Activated CD8-positive, alpha-beta T cell treated with anti-CD3 and anti-CD28 coated beads, Interleukin-2, amount 10 ng/mL, durations not matched to agents 7 days and 5 days (primary cell): ENCODE measurements around the gene MATR3. TPM values are rescaled to one million over a fixed set of nuclear protein-coding genes. Genes with fewer than 3 reads are reported as not detected.
A peak's percentile ranks its signal among the peaks of the same experiment; 100 is the strongest.
"Not testable (repeated sequence)": the region's sequence is repeated elsewhere in the genome, so short reads cannot be mapped to it uniquely, and the experiment has no call there.

Source experiments
- ATAC-seq: fragments of 150-1000 bp; cut with Tn5 transposase; one replicate; pipeline ENCODE4 v1.10.0; 2021; ENCODE audit warnings: moderate library complexity
- CTCF ChIA-PET: fragments of 350-600 bp; sonication (Branson Sonifier 250); formaldehyde crosslinking; loops from one replicate; lab custom pipeline; 2021; ENCODE audit warnings: antibody characterized with exemption; lab: Charles Lee
- POLR2A ChIA-PET: fragments of 350-600 bp; sonication (Branson Sonifier 250); formaldehyde crosslinking; loops from one replicate; lab custom pipeline; 2021; ENCODE audit warnings: antibody characterized with exemption; lab: Charles Lee
- DNase-seq: peaks from one replicate; pipeline ENCODE4 v3.0.0-alpha.2; 2020
- H3K27ac Mint-ChIP-seq: one replicate; pipeline ENCODE4 v1.8.0; 2021; ENCODE audit warnings: mild to moderate bottlenecking, mixed read lengths
- H3K27me3 Mint-ChIP-seq: one replicate; pipeline ENCODE4 v1.8.0; 2021; ENCODE audit warnings: low read depth, mixed read lengths
- H3K36me3 Mint-ChIP-seq: one replicate; pipeline ENCODE4 v1.8.0; 2021; ENCODE audit warnings: low read depth, mixed read lengths
- H3K4me1 Mint-ChIP-seq: one replicate; pipeline ENCODE4 v1.8.0; 2021; ENCODE audit warnings: low read depth, mixed read lengths
- H3K4me3 Mint-ChIP-seq: one replicate; pipeline ENCODE4 v1.8.0; 2021; ENCODE audit warnings: mild to moderate bottlenecking, mixed read lengths
- H3K9me3 Mint-ChIP-seq: one replicate; pipeline ENCODE4 v1.8.0; 2022; ENCODE audit warnings: mixed read lengths; ENCODE audit not compliant: insufficient read depth
- total RNA-seq, 2 experiments: library from RNA; stranded (reverse); gene quantifications; one replicate each; pipeline ENCODE4 v1.2.3, GENCODE V29; 2021

The MATR3 gene
- total RNA-seq, 2 experiments from 2014 or later: 174 to 176 TPM

- ChIA-PET POLR2A (interaction anchor here (1.6 kb wide), 1 partner anchor 10 kb away, joined by 3 read pairs; no protein-coding TSS in a partner anchor), CTCF (interaction anchor here (0.7 to 1.7 kb wide), 9 partner anchors 12 to 684 kb away, joined by 3 to 11 read pairs (median 5); no protein-coding TSS in a partner anchor)
- Mint-ChIP-seq H3K4me1 (peaks cover 20% of the 10 kb centered on the region), H3K9me3 (no peaks in the 10 kb centered on the region), H3K4me3 (no peak overlapping the region), H3K36me3 (no peaks in the 10 kb centered on the region), H3K27me3 (peaks cover 16% of the 10 kb centered on the region), H3K27ac (no peak overlapping the region)
- ATAC-seq: peak; percentile 99
- peak; percentile 83 for DNase-seq
Observed at GRCh38 chr5:139262742-139263445, 30.6 kb upstream of the MATR3 start.

- Mint-ChIP-seq H3K4me1 (peaks cover 22% of the 10 kb centered on the region), H3K27me3 (peaks cover 11% of the 10 kb centered on the region), H3K36me3 (no peaks in the 10 kb centered on the region), H3K9me3 (no peaks in the 10 kb centered on the region), H3K27ac (no peak overlapping the region), H3K4me3 (no peak overlapping the region)
- POLR2A ChIA-PET: interaction anchor here (1.6 kb wide), 1 partner anchor 9 kb away, joined by 3 read pairs; no protein-coding TSS in a partner anchor
- DNase-seq (no peak), ATAC-seq (no peak)
- CTCF ChIA-PET: no interaction called here
Observed at GRCh38 chr5:139263536-139263935, 30.0 kb upstream of the MATR3 start.

DNA sequence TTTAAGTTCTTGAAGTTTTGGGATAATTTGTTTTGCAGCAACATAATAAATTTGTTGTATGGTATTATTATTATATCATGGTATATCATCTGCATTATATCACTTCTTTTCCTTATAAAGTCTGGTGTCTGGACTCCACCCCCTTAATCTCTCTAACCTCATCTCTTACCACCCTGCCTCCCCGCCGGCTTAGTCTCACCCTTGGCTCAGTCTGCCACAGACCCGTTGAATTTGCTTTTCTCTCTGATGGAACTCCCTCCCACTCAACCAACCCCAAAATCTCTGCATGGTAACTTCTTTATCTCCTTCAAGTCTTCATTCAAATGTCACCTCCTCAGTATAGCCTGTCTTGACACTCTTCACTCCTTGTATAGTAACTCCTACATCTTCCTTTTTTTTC, 29.6 kb upstream of the MATR3 start:
- POLR2A ChIA-PET: interaction anchor here (1.6 kb wide), 1 partner anchor 9 kb away, joined by 3 read pairs; no protein-coding TSS in a partner anchor
- no peak overlapping the region for H3K4me3 Mint-ChIP-seq
- no peaks in the 10 kb centered on the region for H3K36me3 Mint-ChIP-seq

GRCh38 chr5:139265001-139265400, 28.5 kb upstream of the MATR3 start:
- no peak for DNase-seq
- peaks cover 23% of the 10 kb centered on the region for H3K4me1 Mint-ChIP-seq
- ChIA-PET POLR2A (no interaction called here), CTCF (no interaction called here)
- no peaks in the 10 kb centered on the region for H3K36me3 Mint-ChIP-seq
- no peak overlapping the region for H3K4me3 Mint-ChIP-seq
- H3K27ac Mint-ChIP-seq: no peak overlapping the region
- no peaks in the 10 kb centered on the region for H3K9me3 Mint-ChIP-seq
- ATAC-seq: no peak
- H3K27me3 Mint-ChIP-seq: peaks cover 3% of the 10 kb centered on the region

More for the DNA sequence above, 29.6 kb upstream of the MATR3 start:
- Mint-ChIP-seq H3K27me3 (peaks cover 10% of the 10 kb centered on the region), H3K9me3 (no peaks in the 10 kb centered on the region), H3K27ac (no peak overlapping the region), H3K4me1 (peaks cover 23% of the 10 kb centered on the region)
- ATAC-seq (no peak), DNase-seq (no peak)
- CTCF ChIA-PET: no interaction called here

DNA sequence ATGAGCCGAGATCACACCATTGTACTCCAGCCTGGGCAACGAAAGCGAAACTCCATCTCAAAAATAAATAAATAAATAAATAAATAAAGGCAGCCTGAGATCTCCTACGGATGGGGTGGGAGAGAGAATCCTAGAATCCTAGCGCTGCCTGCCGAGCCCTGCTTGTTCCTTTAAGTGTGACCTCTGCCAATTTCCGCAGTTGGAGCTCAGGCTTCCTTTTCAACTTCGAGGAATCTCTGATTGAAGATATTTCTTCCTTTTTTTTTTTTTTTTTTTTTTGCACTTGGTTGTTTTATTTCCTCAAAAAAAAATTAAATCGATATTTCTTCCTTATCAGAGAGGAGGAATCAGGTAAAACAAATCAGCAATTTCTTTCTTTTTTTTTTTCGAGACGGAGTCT, 27.3 kb upstream of the MATR3 start:
- H3K27ac Mint-ChIP-seq: no peak overlapping the region
- H3K27me3 Mint-ChIP-seq: no peaks in the 10 kb centered on the region
- ChIA-PET POLR2A (no interaction called here), CTCF (no interaction called here)
- no peaks in the 10 kb centered on the region for H3K9me3 Mint-ChIP-seq
- no peak for ATAC-seq
- peaks cover 23% of the 10 kb centered on the region for H3K4me1 Mint-ChIP-seq
- H3K36me3 Mint-ChIP-seq: no peaks in the 10 kb centered on the region
- no peak for DNase-seq
- no peak overlapping the region for H3K4me3 Mint-ChIP-seq

DNA sequence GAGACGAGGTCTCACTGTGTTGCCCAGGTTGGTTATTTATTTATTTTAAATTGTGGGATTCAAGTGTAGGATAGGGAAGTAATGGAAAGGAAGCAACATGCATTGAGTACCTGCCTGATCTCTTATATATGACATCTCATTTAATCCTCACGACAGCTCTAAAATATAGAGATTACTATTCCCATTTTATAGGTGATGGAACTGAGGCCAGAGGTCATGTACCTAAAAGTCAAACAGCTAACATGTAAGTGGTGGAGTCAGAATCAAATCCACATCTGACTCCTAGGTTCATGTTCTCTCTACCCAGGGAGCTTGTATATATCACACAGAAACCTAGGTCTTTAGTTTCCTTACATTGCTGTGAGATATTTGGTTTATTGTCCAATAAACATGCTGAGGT, 26.1 kb upstream of the MATR3 start:
- Mint-ChIP-seq H3K27ac (no peak overlapping the region), H3K4me1 (peaks cover 22% of the 10 kb centered on the region)
- POLR2A ChIA-PET: no interaction called here

GRCh38 chr5:139268364-139269202, 25.0 kb upstream of the MATR3 start:
- DNase-seq: no peak
- Mint-ChIP-seq H3K36me3 (no peaks in the 10 kb centered on the region), H3K9me3 (no peaks in the 10 kb centered on the region), H3K4me1 (peaks cover 23% of the 10 kb centered on the region), H3K4me3 (no peak overlapping the region), H3K27ac (no peak overlapping the region), H3K27me3 (peaks cover 4% of the 10 kb centered on the region)
- ATAC-seq: no peak
- ChIA-PET POLR2A (interaction anchor here (1.2 kb wide), 1 partner anchor 25 kb away, joined by 4 read pairs; the partner anchor contains the start of gene MATR3), CTCF (interaction anchor here (0.6 to 2.1 kb wide), 3 partner anchors 18 to 562 kb away, joined by 3 to 8 read pairs (median 6); no protein-coding TSS in a partner anchor)

More for the DNA sequence above, 26.1 kb upstream of the MATR3 start:
- no peak for DNase-seq
- Mint-ChIP-seq H3K4me3 (no peak overlapping the region), H3K9me3 (no peaks in the 10 kb centered on the region), H3K27me3 (peaks cover 4% of the 10 kb centered on the region), H3K36me3 (no peaks in the 10 kb centered on the region)
- CTCF ChIA-PET: interaction anchor here (0.9 to 2.1 kb wide), 2 partner anchors 442 to 478 kb away, joined by 3 to 6 read pairs; no protein-coding TSS in a partner anchor
- no peak for ATAC-seq

DNA sequence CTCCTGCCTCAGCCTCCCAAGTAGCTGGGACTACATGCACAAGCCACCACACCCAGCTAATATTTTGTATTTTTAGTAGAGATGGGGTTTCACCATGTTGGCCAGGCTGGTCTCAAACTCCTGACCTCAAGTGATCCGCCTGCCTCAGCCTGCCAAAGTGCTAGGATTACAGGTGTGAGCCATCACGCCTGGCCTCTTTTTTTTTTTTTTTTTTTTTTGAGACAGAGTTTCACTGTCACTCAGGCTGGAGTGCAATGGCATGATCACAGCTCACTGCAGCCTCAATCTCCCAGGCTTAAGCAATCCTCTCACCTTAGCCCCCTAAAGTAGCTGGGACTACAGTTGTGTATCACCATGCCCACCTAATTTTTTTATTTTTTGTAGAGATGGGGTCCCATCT, 22.8 kb upstream of the MATR3 start:
- peaks cover 36% of the 10 kb centered on the region for H3K4me1 Mint-ChIP-seq
- CTCF ChIA-PET: interaction anchor here (0.6 kb wide), 1 partner anchor 1420 kb away, joined by 3 read pairs; no protein-coding TSS in a partner anchor
- not testable (repeated sequence) for H3K36me3 Mint-ChIP-seq, DNase-seq, ATAC-seq, H3K27ac Mint-ChIP-seq, H3K4me3 Mint-ChIP-seq, H3K27me3 Mint-ChIP-seq, H3K9me3 Mint-ChIP-seq
- POLR2A ChIA-PET: interaction anchor here (6.3 kb wide), 1 partner anchor 24 kb away, joined by 64 read pairs; the partner anchor contains the start of gene MATR3

- ATAC-seq (no peak), DNase-seq (no peak)
- no peak overlapping the region for H3K27ac Mint-ChIP-seq
- POLR2A ChIA-PET: interaction anchor here (0.6 to 6.3 kb wide), 2 partner anchors 23 to 191 kb away, joined by 3 to 64 read pairs; partner anchors contain the start of gene MATR3
- H3K4me3 Mint-ChIP-seq: no peak overlapping the region
- H3K36me3 Mint-ChIP-seq: peaks cover 15% of the 10 kb centered on the region
- peaks cover 4% of the 10 kb centered on the region for H3K27me3 Mint-ChIP-seq
- H3K9me3 Mint-ChIP-seq: no peaks in the 10 kb centered on the region
- CTCF ChIA-PET: interaction anchor here (1.6 to 3.5 kb wide), 4 partner anchors 10 to 120 kb away, joined by 4 to 16 read pairs (median 8); partner anchors contain the start of gene MATR3
- peaks cover 42% of the 10 kb centered on the region for H3K4me1 Mint-ChIP-seq
Observed at GRCh38 chr5:139271201-139272027, 22.1 kb upstream of the MATR3 start.

DNA sequence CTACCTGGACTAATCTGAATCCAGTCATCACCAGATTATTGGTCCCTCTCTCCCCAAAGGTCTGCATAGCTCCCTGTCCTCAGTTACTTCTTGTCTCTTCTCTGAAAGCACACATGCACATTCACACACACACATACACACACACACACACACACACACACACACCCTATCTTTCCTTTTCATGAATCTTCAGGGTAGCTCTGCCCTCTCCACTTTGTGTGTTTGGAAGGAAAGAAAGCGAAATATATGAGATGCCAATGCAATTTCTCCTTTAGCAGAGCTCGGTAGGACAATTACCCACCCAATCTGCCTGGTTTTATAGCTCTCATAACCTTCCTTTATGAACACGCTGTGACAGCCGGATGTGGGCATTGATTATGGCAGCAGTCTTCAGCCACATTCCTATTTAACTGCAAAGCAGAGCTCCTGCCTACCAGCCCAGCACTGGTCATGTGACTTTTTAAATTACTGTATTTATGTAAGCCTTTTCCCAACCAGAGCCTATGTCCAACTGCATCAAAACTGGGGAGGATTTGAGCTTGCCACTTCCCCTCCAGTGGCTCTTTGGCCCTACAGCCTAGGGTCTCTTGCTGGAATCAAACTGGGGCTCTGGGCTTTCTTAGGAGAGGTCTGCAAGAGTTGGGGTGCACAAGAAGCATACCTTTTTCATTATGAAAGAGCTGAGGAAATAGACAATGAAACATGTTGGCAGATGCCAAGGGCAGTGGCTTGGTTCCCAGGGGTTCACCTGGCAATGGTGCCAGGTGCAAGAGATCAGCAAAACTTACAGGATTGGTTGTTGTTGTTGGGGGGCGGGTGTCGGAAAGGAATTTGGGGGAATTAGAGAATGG, 20.8 kb upstream of the MATR3 start:
- POLR2A ChIA-PET: interaction anchor here (0.6 to 6.3 kb wide), 6 partner anchors 9 to 697 kb away, joined by 3 to 64 read pairs (median 4); partner anchors contain the start of genes HSPA9, MATR3 and STING1

More for the DNA sequence above, 20.8 kb upstream of the MATR3 start:
- H3K4me3 Mint-ChIP-seq: peak overlapping the region; percentile 90
- H3K27me3 Mint-ChIP-seq: peaks cover 4% of the 10 kb centered on the region
- DNase-seq (peak; percentile 68), ATAC-seq (peak; percentile 12)
- H3K9me3 Mint-ChIP-seq: no peaks in the 10 kb centered on the region
- H3K27ac Mint-ChIP-seq: peak overlapping the region; percentile 83
- peaks cover 55% of the 10 kb centered on the region for H3K4me1 Mint-ChIP-seq
- CTCF ChIA-PET: interaction anchor here (1.0 to 3.5 kb wide), 9 partner anchors 11 to 704 kb away, joined by 3 to 16 read pairs (median 4); partner anchors contain the start of gene MATR3
- peaks cover 23% of the 10 kb centered on the region for H3K36me3 Mint-ChIP-seq
